ENCODE data around the gene MAPKAPK2.

DNA sequence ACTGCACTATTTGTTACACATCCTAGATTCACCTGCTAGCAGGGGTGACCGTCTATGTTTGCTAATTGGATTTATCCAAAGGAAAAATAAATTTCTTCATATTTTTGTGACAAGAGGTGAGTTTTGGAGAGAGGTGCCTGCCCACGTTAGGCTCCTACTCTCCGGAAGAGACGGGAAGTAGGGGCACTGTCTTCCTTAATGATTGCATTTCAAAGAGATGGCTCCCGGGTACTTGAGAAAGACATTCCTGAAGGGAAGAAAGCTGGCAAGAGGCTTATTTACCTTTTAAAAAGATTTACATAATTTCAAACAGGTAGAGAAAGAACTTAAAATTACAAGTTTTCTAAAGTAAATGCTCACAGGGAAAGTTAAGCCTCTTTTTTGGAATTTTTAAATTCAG, 67.2 kb downstream of the MAPKAPK2 start:
- TF ChIP-seq, protein P1, sequence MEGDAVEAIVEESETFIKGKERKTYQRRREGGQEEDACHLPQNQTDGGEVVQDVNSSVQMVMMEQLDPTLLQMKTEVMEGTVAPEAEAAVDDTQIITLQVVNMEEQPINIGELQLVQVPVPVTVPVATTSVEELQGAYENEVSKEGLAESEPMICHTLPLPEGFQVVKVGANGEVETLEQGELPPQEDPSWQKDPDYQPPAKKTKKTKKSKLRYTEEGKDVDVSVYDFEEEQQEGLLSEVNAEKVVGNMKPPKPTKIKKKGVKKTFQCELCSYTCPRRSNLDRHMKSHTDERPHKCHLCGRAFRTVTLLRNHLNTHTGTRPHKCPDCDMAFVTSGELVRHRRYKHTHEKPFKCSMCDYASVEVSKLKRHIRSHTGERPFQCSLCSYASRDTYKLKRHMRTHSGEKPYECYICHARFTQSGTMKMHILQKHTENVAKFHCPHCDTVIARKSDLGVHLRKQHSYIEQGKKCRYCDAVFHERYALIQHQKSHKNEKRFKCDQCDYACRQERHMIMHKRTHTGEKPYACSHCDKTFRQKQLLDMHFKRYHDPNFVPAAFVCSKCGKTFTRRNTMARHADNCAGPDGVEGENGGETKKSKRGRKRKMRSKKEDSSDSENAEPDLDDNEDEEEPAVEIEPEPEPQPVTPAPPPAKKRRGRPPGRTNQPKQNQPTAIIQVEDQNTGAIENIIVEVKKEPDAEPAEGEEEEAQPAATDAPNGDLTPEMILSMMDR (IDR thresholded peaks at IDR 0.05), result no peak
- TF ChIP-seq POLR2AphosphoS5 (IDR thresholded peaks at IDR 0.05; ENCODE audit: low read depth, low read length), result no peak
